ENCODE data around the gene MRPL52.
A peak's percentile ranks its signal among the peaks of the same experiment; 100 is the strongest.
"Not testable (repeated sequence)": the region's sequence is repeated elsewhere in the genome, so short reads cannot be mapped to it uniquely, and the experiment has no call there.

MRPL52 gene

GRCh38 chr14:22811722-22812121 lies 18.0 kb upstream of the MRPL52 start:
- no peak for DNase-seq (ENCODE audit: low read depth)

GRCh38 chr14:22812744-22813143 lies 16.9 kb upstream of the MRPL52 start:
- DNase-seq (ENCODE audit: low read depth): no peak

- no peak for DNase-seq (ENCODE audit: low read depth)
Measured at GRCh38 chr14:22813145-22813544, 16.5 kb upstream of the MRPL52 start.

- no peak for DNase-seq (ENCODE audit: low read depth)
Measured at GRCh38 chr14:22814373-22814772, 15.3 kb upstream of the MRPL52 start.

- DNase-seq (ENCODE audit: low read depth): no peak
Measured at GRCh38 chr14:22814941-22815713, 14.6 kb upstream of the MRPL52 start, which contains the start of gene SLC7A7. SLC7A7 (minus strand) TSS chr14:22815435; CDS start chr14:22813398, 2,037 bp downstream.

- DNase-seq (ENCODE audit: low read depth): no peak
Measured at GRCh38 chr14:22819151-22819988, 10.3 kb upstream of the MRPL52 start.

GRCh38 chr14:22820731-22821130 lies 9.0 kb upstream of the MRPL52 start:
- no peak for DNase-seq (ENCODE audit: low read depth)

GRCh38 chr14:22821193-22822015 lies 8.3 kb upstream of the MRPL52 start:
- DNase-seq (ENCODE audit: low read depth): no peak

GRCh38 chr14:22822016-22822570 lies 7.6 kb upstream of the MRPL52 start:
- DNase-seq (ENCODE audit: low read depth): no peak

GRCh38 chr14:22822571-22823098 lies 7.1 kb upstream of the MRPL52 start:
- DNase-seq (ENCODE audit: low read depth): peak; percentile 76

GRCh38 chr14:22824711-22825359 lies 4.9 kb upstream of the MRPL52 start:
- peak; percentile 60 for DNase-seq (ENCODE audit: low read depth)

GRCh38 chr14:22829076-22829660 lies 519 bp upstream of the MRPL52 start:
- DNase-seq (ENCODE audit: low read depth): not testable (repeated sequence)

- DNase-seq (ENCODE audit: low read depth): no peak
Measured at GRCh38 chr14:22830443-22831010, 840 bp downstream of the MRPL52 start.

- no peak for DNase-seq (ENCODE audit: low read depth)
Measured at GRCh38 chr14:22835505-22835904, 5.8 kb downstream of the MRPL52 start.

- peak; percentile 66 for DNase-seq (ENCODE audit: low read depth)
Measured at GRCh38 chr14:22836301-22837113, 6.8 kb downstream of the MRPL52 start, which contains the start of gene MMP14. MMP14 (plus strand) TSS chr14:22836585; CDS start chr14:22836818, 233 bp downstream.

- peak; percentile 43 for DNase-seq (ENCODE audit: low read depth)
Measured at GRCh38 chr14:22837114-22837749, 7.5 kb downstream of the MRPL52 start.

- DNase-seq (ENCODE audit: low read depth): peak; percentile 42
Measured at GRCh38 chr14:22837750-22838538, 8.3 kb downstream of the MRPL52 start.

GRCh38 chr14:22838631-22839041 lies 8.9 kb downstream of the MRPL52 start:
- no peak for DNase-seq (ENCODE audit: low read depth)

Data from HS-27A (cell line).